ENCODE measurements around the gene PIGL. TPM values are rescaled to one million over a fixed set of nuclear protein-coding genes. Genes with fewer than 3 reads are reported as not detected.

PIGL gene
- total and polyA plus RNA-seq, 2 experiments from 2014 or later: 32.9 to 47.3 TPM

DNA sequence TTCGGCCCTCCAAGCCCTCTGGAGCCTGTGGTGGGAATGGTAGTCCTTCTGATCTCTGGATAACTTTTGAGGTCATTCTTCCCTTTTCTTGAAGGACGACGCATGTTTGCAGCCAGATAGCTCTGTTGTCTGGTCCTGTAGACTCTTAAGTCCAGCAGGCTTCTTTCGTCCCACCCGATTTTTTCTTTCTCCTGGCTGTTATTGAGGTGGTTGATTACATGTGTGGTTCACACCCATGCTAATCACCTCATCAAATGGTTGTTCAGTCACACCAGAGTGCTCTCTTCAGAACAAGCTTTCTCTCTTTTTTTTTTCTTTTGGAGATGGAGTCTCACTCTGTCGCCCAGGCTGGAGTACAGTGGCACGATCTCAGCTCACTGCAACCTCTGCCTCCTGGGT, 30.6 kb downstream of the PIGL start (continued):
- TF ChIP-seq, protein P1, sequence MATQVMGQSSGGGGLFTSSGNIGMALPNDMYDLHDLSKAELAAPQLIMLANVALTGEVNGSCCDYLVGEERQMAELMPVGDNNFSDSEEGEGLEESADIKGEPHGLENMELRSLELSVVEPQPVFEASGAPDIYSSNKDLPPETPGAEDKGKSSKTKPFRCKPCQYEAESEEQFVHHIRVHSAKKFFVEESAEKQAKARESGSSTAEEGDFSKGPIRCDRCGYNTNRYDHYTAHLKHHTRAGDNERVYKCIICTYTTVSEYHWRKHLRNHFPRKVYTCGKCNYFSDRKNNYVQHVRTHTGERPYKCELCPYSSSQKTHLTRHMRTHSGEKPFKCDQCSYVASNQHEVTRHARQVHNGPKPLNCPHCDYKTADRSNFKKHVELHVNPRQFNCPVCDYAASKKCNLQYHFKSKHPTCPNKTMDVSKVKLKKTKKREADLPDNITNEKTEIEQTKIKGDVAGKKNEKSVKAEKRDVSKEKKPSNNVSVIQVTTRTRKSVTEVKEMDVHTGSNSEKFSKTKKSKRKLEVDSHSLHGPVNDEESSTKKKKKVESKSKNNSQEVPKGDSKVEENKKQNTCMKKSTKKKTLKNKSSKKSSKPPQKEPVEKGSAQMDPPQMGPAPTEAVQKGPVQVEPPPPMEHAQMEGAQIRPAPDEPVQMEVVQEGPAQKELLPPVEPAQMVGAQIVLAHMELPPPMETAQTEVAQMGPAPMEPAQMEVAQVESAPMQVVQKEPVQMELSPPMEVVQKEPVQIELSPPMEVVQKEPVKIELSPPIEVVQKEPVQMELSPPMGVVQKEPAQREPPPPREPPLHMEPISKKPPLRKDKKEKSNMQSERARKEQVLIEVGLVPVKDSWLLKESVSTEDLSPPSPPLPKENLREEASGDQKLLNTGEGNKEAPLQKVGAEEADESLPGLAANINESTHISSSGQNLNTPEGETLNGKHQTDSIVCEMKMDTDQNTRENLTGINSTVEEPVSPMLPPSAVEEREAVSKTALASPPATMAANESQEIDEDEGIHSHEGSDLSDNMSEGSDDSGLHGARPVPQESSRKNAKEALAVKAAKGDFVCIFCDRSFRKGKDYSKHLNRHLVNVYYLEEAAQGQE (IDR thresholded peaks at IDR 0.05; ENCODE audit: unreplicated experiment): no peak

DNA sequence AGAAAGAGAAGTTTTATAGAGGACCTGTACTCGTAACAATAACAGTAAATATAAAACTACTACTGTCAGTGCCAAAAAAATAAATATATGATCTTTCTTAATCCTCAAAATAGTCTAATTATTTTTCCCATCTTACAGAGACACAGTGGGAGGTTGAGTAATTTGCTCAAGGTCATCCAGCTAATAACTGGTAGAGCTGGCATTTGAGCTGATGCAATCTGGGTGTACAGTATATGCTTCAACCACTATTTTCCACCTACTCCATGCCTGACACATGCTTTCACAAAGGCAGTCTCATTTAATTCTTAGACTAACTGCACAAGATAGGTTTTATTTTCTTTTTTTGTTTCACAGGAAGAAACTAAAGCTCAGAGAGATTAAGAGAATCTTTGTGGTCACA, 33.6 kb downstream of the PIGL start:
- no peak overlapping the region for H2AFZ ChIP-seq
- no peak overlapping the region for H3K4me3 ChIP-seq
- ATAC-seq (no peak), DNase-seq (ENCODE audit: low spot score) (no peak)
- H3K9me3 Mint-ChIP-seq: no peaks in the 10 kb centered on the region; the same call in 2 of the 3 replicates
- no peaks in the 10 kb centered on the region for H3F3A ChIP-seq (replicated peaks; ENCODE audit: low read depth)
- 0 out of 2 replicates have a peak, but pooled peaks cover 3% of the 10 kb centered on the region for H3K79me2 ChIP-seq (replicated peaks; ENCODE audit: insufficient read depth)
- peaks cover 10% of the 10 kb centered on the region; the same call in 2 of the 3 replicates for H3K36me3 Mint-ChIP-seq (ENCODE audit: low read depth)
- H3K4me3 Mint-ChIP-seq: no peak overlapping the region
- H3K36me3 ChIP-seq (ENCODE audit: insufficient read depth): no peaks in the 10 kb centered on the region
- H3K9me2 ChIP-seq (ENCODE audit: insufficient read depth): no peaks in the 10 kb centered on the region
- H3K27ac ChIP-seq (ENCODE audit: low read depth): no peak overlapping the region
- H3K27me3 Mint-ChIP-seq (ENCODE audit: insufficient read depth, low read depth, poor library complexity): no peaks in the 10 kb centered on the region
- H3K4me1 Mint-ChIP-seq: peaks cover 9% of the 10 kb centered on the region
- no peaks in the 10 kb centered on the region for H3K27me3 ChIP-seq (ENCODE audit: insufficient read depth)
- H3K27ac Mint-ChIP-seq: no peak overlapping the region
- H4K20me1 ChIP-seq (replicated peaks; ENCODE audit: insufficient read depth): peaks cover 10% of the 10 kb centered on the region
- peaks cover 9% of the 10 kb centered on the region for H3K4me1 ChIP-seq (ENCODE audit: insufficient read depth)
- no peak overlapping the region for H3K4me2 ChIP-seq
- TF ChIP-seq NANOG (IDR thresholded peaks at IDR 0.05; ENCODE audit: borderline replicate concordance) (no peak), EZH2phosphoT487 (IDR thresholded peaks at IDR 0.05; ENCODE audit: unreplicated experiment) (no peak), ZNF114 (CRISPR knock-in tag; IDR thresholded peaks at IDR 0.05) (no peak), EZH2 (IDR thresholded peaks at IDR 0.05; ENCODE audit: low read depth, unreplicated experiment) (no peak), JUNB (IDR thresholded peaks at IDR 0.05; ENCODE audit: unreplicated experiment) (no peak)
- TF ChIP-seq, protein P2, sequence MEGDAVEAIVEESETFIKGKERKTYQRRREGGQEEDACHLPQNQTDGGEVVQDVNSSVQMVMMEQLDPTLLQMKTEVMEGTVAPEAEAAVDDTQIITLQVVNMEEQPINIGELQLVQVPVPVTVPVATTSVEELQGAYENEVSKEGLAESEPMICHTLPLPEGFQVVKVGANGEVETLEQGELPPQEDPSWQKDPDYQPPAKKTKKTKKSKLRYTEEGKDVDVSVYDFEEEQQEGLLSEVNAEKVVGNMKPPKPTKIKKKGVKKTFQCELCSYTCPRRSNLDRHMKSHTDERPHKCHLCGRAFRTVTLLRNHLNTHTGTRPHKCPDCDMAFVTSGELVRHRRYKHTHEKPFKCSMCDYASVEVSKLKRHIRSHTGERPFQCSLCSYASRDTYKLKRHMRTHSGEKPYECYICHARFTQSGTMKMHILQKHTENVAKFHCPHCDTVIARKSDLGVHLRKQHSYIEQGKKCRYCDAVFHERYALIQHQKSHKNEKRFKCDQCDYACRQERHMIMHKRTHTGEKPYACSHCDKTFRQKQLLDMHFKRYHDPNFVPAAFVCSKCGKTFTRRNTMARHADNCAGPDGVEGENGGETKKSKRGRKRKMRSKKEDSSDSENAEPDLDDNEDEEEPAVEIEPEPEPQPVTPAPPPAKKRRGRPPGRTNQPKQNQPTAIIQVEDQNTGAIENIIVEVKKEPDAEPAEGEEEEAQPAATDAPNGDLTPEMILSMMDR (conservative IDR thresholded peaks at IDR 0.05; ENCODE audit: low read depth in 2 of 2): no peak
- TF ChIP-seq, protein P1 (IDR thresholded peaks at IDR 0.05; ENCODE audit: unreplicated experiment): no peak
- TF ChIP-seq, protein P3, sequence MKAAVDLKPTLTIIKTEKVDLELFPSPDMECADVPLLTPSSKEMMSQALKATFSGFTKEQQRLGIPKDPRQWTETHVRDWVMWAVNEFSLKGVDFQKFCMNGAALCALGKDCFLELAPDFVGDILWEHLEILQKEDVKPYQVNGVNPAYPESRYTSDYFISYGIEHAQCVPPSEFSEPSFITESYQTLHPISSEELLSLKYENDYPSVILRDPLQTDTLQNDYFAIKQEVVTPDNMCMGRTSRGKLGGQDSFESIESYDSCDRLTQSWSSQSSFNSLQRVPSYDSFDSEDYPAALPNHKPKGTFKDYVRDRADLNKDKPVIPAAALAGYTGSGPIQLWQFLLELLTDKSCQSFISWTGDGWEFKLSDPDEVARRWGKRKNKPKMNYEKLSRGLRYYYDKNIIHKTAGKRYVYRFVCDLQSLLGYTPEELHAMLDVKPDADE (IDR thresholded peaks at IDR 0.05): no peak
